DOHH2 (cell line): ENCODE measurements around the gene PMP22.

Experiments
- H3F3A ChIP-seq: fragments of 200-600 bp; sonication (generic), shearing (Covaris generic); 2 replicates; pipeline ENCODE4 v1.6.0; 2016; ENCODE audit warnings: antibody characterized with exemption, mild to moderate bottlenecking; ENCODE audit not compliant: control insufficient read depth, insufficient read depth
- H3K27ac ChIP-seq: fragments of 200-600 bp; sonication (generic); 2 replicates; pipeline ENCODE4 v1.5.1; 2014; ENCODE audit warnings: low read depth, mild to moderate bottlenecking, low read length, moderate library complexity
- H3K27me3 ChIP-seq: fragments of 200-600 bp; sonication (generic); 2 replicates; pipeline ENCODE4 v1.6.1; 2014; ENCODE audit warnings: mild to moderate bottlenecking, low read length, mixed read lengths; ENCODE audit not compliant: control insufficient read depth
- H3K36me3 ChIP-seq: fragments of 200-600 bp; sonication (generic); 2 replicates; pipeline ENCODE4 v1.6.1; 2014; ENCODE audit warnings: mild to moderate bottlenecking, low read length, moderate library complexity, mixed read lengths; ENCODE audit not compliant: control insufficient read depth
- H3K4me1 ChIP-seq: fragments of 200-600 bp; sonication (generic); 2 replicates; pipeline ENCODE4 v1.6.1; 2014; ENCODE audit warnings: mild to moderate bottlenecking, low read length, mixed read lengths; ENCODE audit not compliant: control insufficient read depth
- H3K4me2 ChIP-seq: fragments of 200-600 bp; sonication (generic); 2 replicates; pipeline ENCODE4 v1.6.0; 2014; ENCODE audit warnings: mild to moderate bottlenecking, low read length, moderate library complexity
- H3K4me3 ChIP-seq: fragments of 200-600 bp; sonication (generic); 2 replicates; pipeline ENCODE4 v1.5.1; 2014; ENCODE audit warnings: mild to moderate bottlenecking, low read length, mixed read lengths
- H3K79me2 ChIP-seq: fragments of 200-600 bp; sonication (generic); 2 replicates; pipeline ENCODE4 v1.6.1; 2014; ENCODE audit warnings: mild to moderate bottlenecking, low read length, mixed read lengths; ENCODE audit not compliant: control insufficient read depth
- H3K9me2 ChIP-seq: fragments of 200-600 bp; sonication (generic); replicated peaks from 2 replicates; pipeline ENCODE4 v1.6.1; 2014; ENCODE audit warnings: mild to moderate bottlenecking, low read length, mixed read lengths; ENCODE audit not compliant: control insufficient read depth
- H3K9me3 ChIP-seq: fragments of 200-600 bp; sonication (generic); 2 replicates; pipeline ENCODE4 v1.6.1; 2014; ENCODE audit warnings: antibody characterized with exemption, low read length, mixed read lengths; ENCODE audit not compliant: control insufficient read depth, insufficient read depth
- H4K20me1 ChIP-seq: fragments of 200-600 bp; sonication (generic); 2 replicates; pipeline ENCODE4 v1.6.0; 2014; ENCODE audit warnings: low read depth, mild to moderate bottlenecking, antibody characterized with exemption, low read length, moderate library complexity; ENCODE audit not compliant: control insufficient read depth, insufficient read depth
- CTCF ChIP-seq: fragments of 200-600 bp; sonication (generic); IDR thresholded peaks from one replicate; pipeline ENCODE4 v1.5.1; 2014; ENCODE audit warnings: antibody characterized with exemption, mild to moderate bottlenecking, low read depth, low read length; ENCODE audit not compliant: poor library complexity, severe bottlenecking
- EZH2phosphoT487 ChIP-seq: fragments of 200-600 bp; sonication (generic); IDR thresholded peaks from 2 replicates; pipeline ENCODE4 v1.6.1; 2017; ENCODE audit warnings: borderline replicate concordance, mild to moderate bottlenecking, antibody characterized with exemption, low read length, moderate library complexity, mixed read lengths

The PMP22 gene

DNA sequence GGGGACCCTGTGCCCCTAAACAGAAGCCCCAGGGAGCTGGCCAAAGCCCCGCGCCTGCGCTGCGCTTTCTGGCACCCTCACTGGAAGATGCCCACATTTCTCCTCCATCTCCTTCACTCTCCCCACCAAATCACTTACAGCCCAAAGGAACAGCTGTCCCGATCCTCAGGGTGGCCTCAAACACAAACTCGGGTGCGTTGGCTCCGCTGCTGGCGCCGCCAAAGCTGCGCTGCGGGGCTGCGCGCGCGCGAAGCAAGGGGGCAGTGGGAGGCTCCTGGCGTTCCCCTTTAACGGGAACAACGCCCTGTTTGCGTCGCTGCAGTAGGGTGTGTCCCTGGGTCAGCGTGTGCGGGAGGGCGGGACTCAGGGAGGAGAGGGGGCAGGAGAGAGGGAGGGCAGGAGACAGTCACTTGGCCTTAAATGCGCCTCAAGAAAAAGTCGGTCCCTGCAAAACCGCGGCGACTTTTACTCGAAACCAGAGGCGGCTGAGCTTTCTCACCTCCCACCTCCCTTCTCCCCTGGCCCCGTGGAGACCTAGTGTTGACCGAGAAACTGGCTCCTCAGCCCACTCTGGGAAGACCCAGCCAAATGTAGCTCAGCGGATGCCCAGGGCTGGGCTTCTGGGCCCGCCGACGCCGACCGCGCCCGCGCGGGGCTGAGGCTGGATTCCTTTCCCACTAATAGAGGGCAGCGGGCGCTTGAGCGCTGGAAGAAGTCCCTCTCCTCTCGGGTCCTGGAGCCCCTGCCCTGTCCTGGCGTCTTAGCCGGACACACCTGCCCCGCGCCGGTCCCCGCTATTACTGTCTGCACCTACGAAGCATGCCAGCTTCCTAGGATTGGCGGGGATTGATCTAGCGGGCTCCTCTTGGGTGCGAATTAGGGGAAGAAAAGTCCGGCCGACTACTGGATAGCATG, 2.6 kb downstream of the PMP22 start:
- Histone ChIP-seq H4K20me1 (no peaks in the 10 kb centered on the region), H3K9me2 (no peaks in the 10 kb centered on the region), H3K4me2 (no peak overlapping the region), H3K79me2 (no peaks in the 10 kb centered on the region), H3K4me1 (peaks cover 1% of the 10 kb centered on the region), H3F3A (no peaks in the 10 kb centered on the region), H3K4me3 (no peak overlapping the region), H3K9me3 (no peaks in the 10 kb centered on the region), H3K36me3 (no peaks in the 10 kb centered on the region), H3K27ac (no peak overlapping the region), H3K27me3 (peaks cover 12% of the 10 kb centered on the region)
- TF ChIP-seq EZH2phosphoT487, result no peak

DNA sequence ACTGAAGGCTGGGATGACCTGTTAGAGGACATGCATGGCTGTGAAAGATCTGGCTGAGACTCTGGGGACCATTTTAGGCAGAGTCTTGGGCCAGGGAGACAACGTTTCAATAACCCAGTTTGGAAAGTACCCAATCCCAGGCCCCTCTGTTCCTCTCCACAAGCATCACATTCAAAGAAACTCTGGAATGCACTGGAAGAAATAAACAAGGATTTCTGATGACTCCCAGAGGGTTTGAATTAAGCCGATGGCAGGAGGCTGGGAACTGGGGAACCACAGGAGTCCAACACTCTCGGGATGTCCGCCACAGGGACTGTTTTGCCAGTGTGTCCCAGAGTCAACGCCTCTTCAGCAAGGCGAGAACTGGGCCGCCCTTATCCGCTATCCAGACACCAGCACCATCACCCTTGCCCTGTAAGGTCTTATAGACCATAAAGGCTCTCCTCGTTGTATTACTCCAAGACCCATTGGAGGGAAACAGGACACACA, 3.3 kb downstream of the PMP22 start:
- no peak overlapping the region for H3K27ac ChIP-seq
- no peaks in the 10 kb centered on the region for H3K9me3 ChIP-seq
- TF ChIP-seq CTCF (no peak), EZH2phosphoT487 (no peak)
- peaks cover 12% of the 10 kb centered on the region for H3K27me3 ChIP-seq
- H3K4me3 ChIP-seq, result no peak overlapping the region
- no peaks in the 10 kb centered on the region for H3K79me2 ChIP-seq
- no peaks in the 10 kb centered on the region for H3K36me3 ChIP-seq
- H3F3A ChIP-seq, result no peaks in the 10 kb centered on the region
- no peaks in the 10 kb centered on the region for H4K20me1 ChIP-seq
- no peak overlapping the region for H3K4me2 ChIP-seq
- peaks cover 3% of the 10 kb centered on the region for H3K4me1 ChIP-seq
- H3K9me2 ChIP-seq, result no peaks in the 10 kb centered on the region

- Histone ChIP-seq H3K9me3 (no peaks in the 10 kb centered on the region), H3K4me1 (peaks cover 3% of the 10 kb centered on the region), H3K4me2 (no peak overlapping the region), H3K36me3 (no peaks in the 10 kb centered on the region), H3F3A (no peaks in the 10 kb centered on the region), H4K20me1 (no peaks in the 10 kb centered on the region), H3K4me3 (no peak overlapping the region), H3K27ac (no peak overlapping the region), H3K27me3 (peaks cover 12% of the 10 kb centered on the region), H3K79me2 (no peaks in the 10 kb centered on the region), H3K9me2 (no peaks in the 10 kb centered on the region)
- TF ChIP-seq CTCF, result no peak
- no peak for TF ChIP-seq EZH2phosphoT487
Observed at GRCh38 chr17:15261258-15261801, 3.8 kb downstream of the PMP22 start.
